Loucy (cell line): Measurements from ENCODE around the gene POLA2.

Experiments used
- H2AFZ ChIP-seq: fragments of 200-600 bp; sonication (generic); 2 replicates; pipeline ENCODE4 v1.6.0; 2016; ENCODE audit warnings: antibody characterized with exemption, mild to moderate bottlenecking, low read length, moderate library complexity
- H3F3A ChIP-seq: fragments of 200-600 bp; 2 replicates; pipeline ENCODE4 v1.6.0; 2016; ENCODE audit warnings: antibody characterized with exemption, low read depth, mild to moderate bottlenecking
- H3K27me3 ChIP-seq: fragments of 200-600 bp; sonication (generic); 2 replicates; pipeline ENCODE4 v1.6.1; 2014; ENCODE audit warnings: low read length, mild to moderate bottlenecking; ENCODE audit not compliant: insufficient read depth, poor library complexity, severe bottlenecking
- H3K36me3 ChIP-seq: fragments of 200-600 bp; sonication (generic); 2 replicates; pipeline ENCODE4 v1.6.1; 2016; ENCODE audit warnings: low read length; ENCODE audit not compliant: insufficient read depth
- H3K4me1 ChIP-seq: fragments of 200-600 bp; sonication (generic); 2 replicates; pipeline ENCODE4 v1.5.1; 2014; ENCODE audit warnings: low read length, mild to moderate bottlenecking; ENCODE audit not compliant: insufficient read depth, poor library complexity, severe bottlenecking
- H3K4me2 ChIP-seq: fragments of 200-600 bp; sonication (generic); 2 replicates; pipeline ENCODE4 v1.6.0; 2014; ENCODE audit warnings: antibody characterized with exemption, low read length, low read depth, mild to moderate bottlenecking; ENCODE audit not compliant: poor library complexity, severe bottlenecking
- H3K4me3 ChIP-seq: fragments of 200-600 bp; sonication (generic); 2 replicates; pipeline ENCODE4 v1.5.1; 2014; ENCODE audit warnings: low read length, mild to moderate bottlenecking, mixed read lengths; ENCODE audit not compliant: poor library complexity, severe bottlenecking
- H3K79me2 ChIP-seq: fragments of 200-600 bp; sonication (generic); 2 replicates; pipeline ENCODE4 v1.6.1; 2014; ENCODE audit warnings: low read length; ENCODE audit not compliant: insufficient read depth
- H3K9ac ChIP-seq: fragments of 200-600 bp; sonication (generic); 2 replicates; pipeline ENCODE4 v1.6.0; 2014; ENCODE audit warnings: mild to moderate bottlenecking, low read depth, low read length, moderate library complexity; ENCODE audit not compliant: poor library complexity, severe bottlenecking
- H3K9me2 ChIP-seq: fragments of 200-600 bp; sonication (generic); replicated peaks from 2 replicates; pipeline ENCODE4 v1.6.1; 2016; ENCODE audit warnings: low read depth, low read length, mixed read lengths
- H3K9me3 ChIP-seq: fragments of 200-600 bp; sonication (generic); 2 replicates; pipeline ENCODE4 v1.6.1; 2014; ENCODE audit warnings: mild to moderate bottlenecking, antibody characterized with exemption, low read length, low read depth; ENCODE audit not compliant: insufficient read depth
- H4K20me1 ChIP-seq: fragments of 200-600 bp; sonication (generic); 2 replicates; pipeline ENCODE4 v1.6.0; 2014; ENCODE audit warnings: antibody characterized with exemption, low read length, mild to moderate bottlenecking; ENCODE audit not compliant: insufficient read depth, poor library complexity, severe bottlenecking
- EZH2phosphoT487 ChIP-seq: fragments of 200-600 bp; IDR thresholded peaks from 2 replicates; pipeline ENCODE4 v1.6.1; 2018; ENCODE audit warnings: antibody characterized with exemption, mild to moderate bottlenecking, moderate library complexity, borderline replicate concordance
- TF ChIP-seq, protein P1 (sequence below): fragments of 200-600 bp; sonication (generic); conservative IDR thresholded peaks from 2 replicates; pipeline ENCODE4 v1.5.1; 2014; ENCODE audit warnings: mild to moderate bottlenecking, antibody characterized with exemption, low read length

The POLA2 gene

DNA sequence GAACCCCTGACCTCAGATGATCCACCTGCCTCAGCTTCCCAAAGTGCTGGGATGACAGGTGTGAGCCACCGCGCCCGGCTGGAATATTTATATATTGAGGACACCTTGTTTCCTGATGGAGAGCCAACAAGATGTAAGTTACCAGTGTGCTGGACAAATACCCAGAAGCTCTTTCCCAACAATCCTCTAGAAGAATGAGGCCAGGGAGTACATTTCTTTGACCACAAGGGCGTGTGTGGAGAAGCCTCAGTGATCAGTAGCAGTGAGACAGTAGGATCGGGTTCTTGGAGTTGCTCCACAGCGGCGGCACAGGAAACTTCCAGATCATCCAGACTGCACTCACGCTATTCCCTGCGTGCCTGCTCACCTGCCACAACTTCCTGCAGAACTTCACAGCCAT, 10.3 kb upstream of the POLA2 start:
- H2AFZ ChIP-seq: no peak overlapping the region
- TF ChIP-seq, protein P1, sequence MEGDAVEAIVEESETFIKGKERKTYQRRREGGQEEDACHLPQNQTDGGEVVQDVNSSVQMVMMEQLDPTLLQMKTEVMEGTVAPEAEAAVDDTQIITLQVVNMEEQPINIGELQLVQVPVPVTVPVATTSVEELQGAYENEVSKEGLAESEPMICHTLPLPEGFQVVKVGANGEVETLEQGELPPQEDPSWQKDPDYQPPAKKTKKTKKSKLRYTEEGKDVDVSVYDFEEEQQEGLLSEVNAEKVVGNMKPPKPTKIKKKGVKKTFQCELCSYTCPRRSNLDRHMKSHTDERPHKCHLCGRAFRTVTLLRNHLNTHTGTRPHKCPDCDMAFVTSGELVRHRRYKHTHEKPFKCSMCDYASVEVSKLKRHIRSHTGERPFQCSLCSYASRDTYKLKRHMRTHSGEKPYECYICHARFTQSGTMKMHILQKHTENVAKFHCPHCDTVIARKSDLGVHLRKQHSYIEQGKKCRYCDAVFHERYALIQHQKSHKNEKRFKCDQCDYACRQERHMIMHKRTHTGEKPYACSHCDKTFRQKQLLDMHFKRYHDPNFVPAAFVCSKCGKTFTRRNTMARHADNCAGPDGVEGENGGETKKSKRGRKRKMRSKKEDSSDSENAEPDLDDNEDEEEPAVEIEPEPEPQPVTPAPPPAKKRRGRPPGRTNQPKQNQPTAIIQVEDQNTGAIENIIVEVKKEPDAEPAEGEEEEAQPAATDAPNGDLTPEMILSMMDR: no peak
- TF ChIP-seq EZH2phosphoT487: no peak
- H3F3A ChIP-seq: no peaks in the 10 kb centered on the region
- H3K4me2 ChIP-seq: no peak overlapping the region
- H4K20me1 ChIP-seq: no peaks in the 10 kb centered on the region
- no peaks in the 10 kb centered on the region for H3K9me3 ChIP-seq
- no peaks in the 10 kb centered on the region for H3K27me3 ChIP-seq
- no peaks in the 10 kb centered on the region for H3K79me2 ChIP-seq
- no peaks in the 10 kb centered on the region for H3K4me1 ChIP-seq
- no peaks in the 10 kb centered on the region for H3K9me2 ChIP-seq
- H3K36me3 ChIP-seq: no peaks in the 10 kb centered on the region
- no peak overlapping the region for H3K9ac ChIP-seq
- no peak overlapping the region for H3K4me3 ChIP-seq

DNA sequence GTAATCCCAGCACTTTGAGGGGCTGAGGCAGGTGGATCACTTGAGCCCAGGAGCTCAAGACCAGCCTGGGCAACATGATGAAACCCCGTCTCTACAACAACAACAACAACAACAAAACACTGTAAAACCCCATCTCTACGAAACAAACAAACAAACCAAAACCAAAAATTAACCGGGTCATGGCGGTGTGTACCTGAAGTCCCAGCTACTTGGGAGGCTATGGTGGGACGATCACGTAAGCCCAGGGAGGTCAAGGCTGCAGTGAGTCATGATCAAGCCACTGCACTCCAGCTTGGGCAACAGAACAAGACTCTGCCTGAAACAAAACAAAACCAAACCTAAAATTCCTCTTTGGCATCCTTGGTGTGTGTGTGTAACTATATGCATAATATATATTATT, 7.0 kb upstream of the POLA2 start:
- Histone ChIP-seq H3K79me2 (no peaks in the 10 kb centered on the region), H2AFZ (no peak overlapping the region), H3F3A (peaks cover 5% of the 10 kb centered on the region; the same call in 1 of the 2 replicates), H3K4me3 (no peak overlapping the region), H4K20me1 (no peaks in the 10 kb centered on the region), H3K9me2 (no peaks in the 10 kb centered on the region), H3K27me3 (no peaks in the 10 kb centered on the region), H3K9me3 (no peaks in the 10 kb centered on the region), H3K9ac (no peak overlapping the region), H3K36me3 (no peaks in the 10 kb centered on the region), H3K4me2 (no peak overlapping the region), H3K4me1 (peaks cover 10% of the 10 kb centered on the region)
- TF ChIP-seq, protein P1: no peak
- no peak for TF ChIP-seq EZH2phosphoT487

DNA sequence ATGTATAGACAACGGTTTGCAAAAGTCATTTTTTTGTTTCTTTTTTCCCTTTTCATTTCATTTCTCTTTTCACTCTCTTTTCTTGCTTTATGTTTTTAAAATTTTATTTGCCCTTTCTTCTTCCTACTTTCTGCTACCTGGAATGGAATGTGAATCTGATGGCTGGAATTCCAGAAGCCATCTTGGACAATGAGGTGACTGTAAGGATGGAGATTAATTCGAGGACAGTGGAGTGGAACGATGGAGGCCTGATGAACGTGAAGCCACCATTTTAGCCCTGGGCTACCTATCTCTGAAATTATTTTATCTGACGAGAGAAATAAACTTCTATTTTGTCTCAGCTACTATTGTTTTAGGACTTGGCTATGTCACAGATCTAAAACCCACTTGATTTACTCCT, 2.8 kb upstream of the POLA2 start:
- no peaks in the 10 kb centered on the region for H3K36me3 ChIP-seq
- H3K9me2 ChIP-seq: no peaks in the 10 kb centered on the region
- H3F3A ChIP-seq: peaks cover 5% of the 10 kb centered on the region; the same call in 1 of the 2 replicates
- peaks cover 30% of the 10 kb centered on the region for H3K79me2 ChIP-seq
- H4K20me1 ChIP-seq: peaks cover 5% of the 10 kb centered on the region
- H3K9ac ChIP-seq: peak overlapping the region; percentile 29
- H3K4me3 ChIP-seq: no peak overlapping the region
- peak overlapping the region; percentile 53 for H2AFZ ChIP-seq
- H3K9me3 ChIP-seq: no peaks in the 10 kb centered on the region
- H3K27me3 ChIP-seq: no peaks in the 10 kb centered on the region
- TF ChIP-seq, protein P1: no peak
- TF ChIP-seq EZH2phosphoT487: no peak
- peak overlapping the region; percentile 6 for H3K4me2 ChIP-seq
- H3K4me1 ChIP-seq: peaks cover 32% of the 10 kb centered on the region
